A549 (cell line): ENCODE measurements around the gene AP3B2.

Experiments
- ATOH8 ChIP-seq: fragments of 250-450 bp; sonication (Bioruptor Pico); IDR thresholded peaks from 2 replicates; pipeline ENCODE4 v1.5.0; 2020; ENCODE audit warnings: low read depth, mild to moderate bottlenecking, moderate library complexity
- CHD2 ChIP-seq: fragments of 150-350 bp; IDR thresholded peaks from 2 replicates; pipeline ENCODE4 v1.6.1; 2014; ENCODE audit warnings: low read length; ENCODE audit not compliant: partially characterized antibody
- CTCF ChIP-seq: fragments of >200 bp; sonication (Bioruptor Twin); formaldehyde crosslinking; IDR thresholded peaks from 3 replicates; pipeline ENCODE4 v1.5.1; 2016
- EP300 ChIP-seq, 2 experiments: fragments of >200 bp; sonication (Bioruptor Twin); formaldehyde crosslinking; IDR thresholded peaks; 2 replicates in 1 of 2; 3 replicates in 1 of 2; pipeline ENCODE4 v1.6.1; 2016 to 2017
- HEYL ChIP-seq: fragments of 250-450 bp; sonication (Bioruptor Pico); IDR thresholded peaks from 2 replicates; pipeline ENCODE4 v1.8.0; 2021; ENCODE audit warnings: mild to moderate bottlenecking, moderate library complexity
- KDM1A ChIP-seq: fragments of 200-600 bp; sonication (generic); IDR thresholded peaks from 2 replicates; pipeline ENCODE4 v1.6.1; 2016; ENCODE audit warnings: low read depth, mild to moderate bottlenecking
- MAX ChIP-seq: IDR thresholded peaks from 2 replicates; pipeline ENCODE4 v1.6.1; 2012
- PBX3 ChIP-seq: IDR thresholded peaks from 2 replicates; pipeline ENCODE4 v1.6.1; 2012
- POLR2A ChIP-seq: IDR thresholded peaks from 2 replicates; pipeline ENCODE4 v1.6.1; 2012; ENCODE audit warnings: mild to moderate bottlenecking, low read length
- RAD21 ChIP-seq, 2 experiments: fragments of >200 bp in 1 of 2; sonication (Bioruptor Twin) in 1 of 2; formaldehyde crosslinking in 1 of 2; IDR thresholded peaks in 1 of 2; conservative IDR thresholded peaks in 1 of 2; 2 replicates in 1 of 2; 3 replicates in 1 of 2; pipeline ENCODE4 v1.6.1; 2012 to 2018; ENCODE audit warnings: inconsistent platforms in 1 of 2
- RCOR1 ChIP-seq: fragments of 150-350 bp; IDR thresholded peaks from 2 replicates; pipeline ENCODE4 v1.6.1; 2014; ENCODE audit warnings: antibody characterized with exemption, low read length, low read depth
- REST ChIP-seq: fragments of 200-600 bp; sonication (generic); IDR thresholded peaks from 2 replicates; pipeline ENCODE4 v1.6.1; 2016; ENCODE audit warnings: antibody characterized with exemption, mild to moderate bottlenecking, moderate library complexity
- SMC3 ChIP-seq: fragments of >200 bp; sonication (Bioruptor Twin); formaldehyde crosslinking; IDR thresholded peaks from 3 replicates; pipeline ENCODE4 v1.6.1; 2018; ENCODE audit warnings: inconsistent platforms
- ZSCAN20 ChIP-seq: fragments of 250-450 bp; sonication (Bioruptor Pico); IDR thresholded peaks from 2 replicates; pipeline ENCODE4 v1.8.0; 2022; ENCODE audit warnings: mild to moderate bottlenecking, moderate library complexity

GRCh38 chr15:82656641-82657266 lies 52.9 kb downstream of the AP3B2 start:
- no peak for TF ChIP-seq ATOH8 (CRISPR knock-in tag)
- no peak for TF ChIP-seq CTCF
- no peak for TF ChIP-seq RCOR1
- no peak for TF ChIP-seq POLR2A
- no peak for TF ChIP-seq HEYL
- no peak for TF ChIP-seq RAD21 (conservative IDR thresholded peaks at IDR 0.05 in 1 of 2, IDR thresholded peaks at IDR 0.05 in 1 of 2)
- no peak for TF ChIP-seq KDM1A
- TF ChIP-seq SMC3, result no peak
- TF ChIP-seq ZSCAN20 (CRISPR knock-in tag), result no peak
- TF ChIP-seq MAX, result no peak
- no peak for TF ChIP-seq CHD2
- no peak for TF ChIP-seq EP300 (IDR thresholded peaks at IDR 0.05)
- no peak for TF ChIP-seq REST
- no peak for TF ChIP-seq PBX3
